WI38 (cell line): Measurements from ENCODE around the gene CDKAL1.

Experiments
- H3K4me3 ChIP-seq: 2 replicates; pipeline ENCODE4 v1.5.1; 2011; ENCODE audit warnings: low read depth, mild to moderate bottlenecking, control low read depth, low read length
- TF ChIP-seq, protein P1 (sequence below): IDR thresholded peaks from 2 replicates; pipeline ENCODE4 v1.5.1; 2012; ENCODE audit warnings: low read depth, mild to moderate bottlenecking, control low read depth, low read length

CDKAL1 gene

DNA sequence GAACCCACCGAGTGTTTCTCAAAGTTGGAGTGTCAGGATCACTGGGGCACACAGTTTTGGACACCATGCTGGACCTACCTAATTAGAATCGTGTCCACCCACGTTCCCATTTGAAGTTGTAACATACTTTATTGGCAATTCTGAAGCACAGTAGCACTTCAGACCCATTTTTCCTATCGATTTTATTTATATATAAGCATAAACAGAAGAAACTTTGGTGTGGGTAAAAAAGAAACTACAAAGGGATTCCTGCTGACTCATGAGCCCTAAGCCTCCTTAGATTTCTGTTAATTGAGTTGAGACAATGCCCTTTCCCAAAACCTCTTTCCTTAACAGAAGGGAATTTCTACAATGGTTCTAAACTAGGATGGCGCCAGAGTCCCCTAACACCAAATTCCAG is 398.0 kb downstream of the CDKAL1 start:
- TF ChIP-seq, protein P1, sequence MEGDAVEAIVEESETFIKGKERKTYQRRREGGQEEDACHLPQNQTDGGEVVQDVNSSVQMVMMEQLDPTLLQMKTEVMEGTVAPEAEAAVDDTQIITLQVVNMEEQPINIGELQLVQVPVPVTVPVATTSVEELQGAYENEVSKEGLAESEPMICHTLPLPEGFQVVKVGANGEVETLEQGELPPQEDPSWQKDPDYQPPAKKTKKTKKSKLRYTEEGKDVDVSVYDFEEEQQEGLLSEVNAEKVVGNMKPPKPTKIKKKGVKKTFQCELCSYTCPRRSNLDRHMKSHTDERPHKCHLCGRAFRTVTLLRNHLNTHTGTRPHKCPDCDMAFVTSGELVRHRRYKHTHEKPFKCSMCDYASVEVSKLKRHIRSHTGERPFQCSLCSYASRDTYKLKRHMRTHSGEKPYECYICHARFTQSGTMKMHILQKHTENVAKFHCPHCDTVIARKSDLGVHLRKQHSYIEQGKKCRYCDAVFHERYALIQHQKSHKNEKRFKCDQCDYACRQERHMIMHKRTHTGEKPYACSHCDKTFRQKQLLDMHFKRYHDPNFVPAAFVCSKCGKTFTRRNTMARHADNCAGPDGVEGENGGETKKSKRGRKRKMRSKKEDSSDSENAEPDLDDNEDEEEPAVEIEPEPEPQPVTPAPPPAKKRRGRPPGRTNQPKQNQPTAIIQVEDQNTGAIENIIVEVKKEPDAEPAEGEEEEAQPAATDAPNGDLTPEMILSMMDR, result no peak
- no peak overlapping the region for H3K4me3 ChIP-seq

GRCh38 chr6:20933057-20933788 is 399.0 kb downstream of the CDKAL1 start:
- H3K4me3 ChIP-seq, result no peak overlapping the region
- TF ChIP-seq, protein P1, result no peak

GRCh38 chr6:20936949-20937348 is 402.7 kb downstream of the CDKAL1 start:
- TF ChIP-seq, protein P1, result no peak

GRCh38 chr6:20939161-20939775 is 405.0 kb downstream of the CDKAL1 start:
- no peak overlapping the region for H3K4me3 ChIP-seq

More at GRCh38 chr6:20936949-20937348, 402.7 kb downstream of the CDKAL1 start:
- H3K4me3 ChIP-seq, result no peak overlapping the region

GRCh38 chr6:20943040-20943627 is 408.9 kb downstream of the CDKAL1 start:
- TF ChIP-seq, protein P1, result no peak
- no peak overlapping the region for H3K4me3 ChIP-seq

More at GRCh38 chr6:20939161-20939775, 405.0 kb downstream of the CDKAL1 start:
- TF ChIP-seq, protein P1, result no peak

DNA sequence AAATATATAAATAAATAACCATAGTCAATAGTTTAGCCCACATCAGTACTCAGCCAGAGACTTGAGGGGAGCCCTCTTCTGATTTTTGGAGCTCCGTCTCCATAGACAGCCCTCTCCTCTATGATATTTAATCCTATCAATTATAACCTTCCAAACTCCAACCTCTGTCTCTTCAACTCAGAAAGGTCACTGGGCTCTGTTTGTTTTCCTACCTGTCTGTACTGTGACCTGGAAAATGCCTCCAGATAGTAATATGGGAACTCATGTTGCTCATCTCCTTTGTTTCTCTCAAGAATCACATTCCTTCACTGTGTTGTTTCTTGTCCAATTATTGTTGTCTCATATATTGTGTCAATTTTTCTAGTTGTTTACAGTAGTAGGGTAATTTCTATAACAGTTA is 409.7 kb downstream of the CDKAL1 start:
- H3K4me3 ChIP-seq, result no peak overlapping the region
- TF ChIP-seq, protein P1, result no peak

- no peak overlapping the region for H3K4me3 ChIP-seq
These were observed 411.8 kb downstream of the CDKAL1 start for GRCh38 chr6:20946022-20946421.

More at GRCh38 chr6:20946022-20946421, 411.8 kb downstream of the CDKAL1 start:
- TF ChIP-seq, protein P1, result no peak
